H9 (cell line): ENCODE measurements around the gene SP3. TPM values are rescaled to one million over a fixed set of nuclear protein-coding genes. Genes with fewer than 3 reads are reported as not detected.

Experiments
- DNase-seq: peaks from one replicate; pipeline ENCODE4 v3.0.0-alpha.2; 2017
- H2AFZ ChIP-seq: one replicate; pipeline ENCODE4 v1.6.1; 2013; ENCODE audit warnings: mild to moderate bottlenecking, low read length, control low read depth, moderate library complexity
- H2AK5ac ChIP-seq: 2 replicates; pipeline ENCODE4 v1.6.1; 2013; ENCODE audit warnings: low read length, control low read depth, mixed read lengths; ENCODE audit not compliant: insufficient read length
- H2BK120ac ChIP-seq: one replicate; pipeline ENCODE4 v1.6.1; 2013; ENCODE audit warnings: low read depth, mild to moderate bottlenecking, low read length, control low read depth, inconsistent platforms; ENCODE audit not compliant: poor library complexity, severe bottlenecking
- H2BK12ac ChIP-seq: 2 replicates; pipeline ENCODE4 v1.6.1; 2013; ENCODE audit warnings: low read length, control low read depth, mixed read lengths, low read depth; ENCODE audit not compliant: insufficient read length
- H2BK15ac ChIP-seq: 2 replicates; pipeline ENCODE4 v1.6.1; 2013; ENCODE audit warnings: low read depth, low read length, control low read depth
- H2BK20ac ChIP-seq: one replicate; pipeline ENCODE4 v1.6.1; 2013; ENCODE audit warnings: low read depth, mild to moderate bottlenecking, low read length, control low read depth, inconsistent platforms; ENCODE audit not compliant: poor library complexity, severe bottlenecking
- H2BK5ac ChIP-seq: 2 replicates; pipeline ENCODE4 v1.6.1; 2013; ENCODE audit warnings: low read length, control low read depth, mixed read lengths; ENCODE audit not compliant: insufficient read length
- H3K14ac ChIP-seq: 2 replicates; pipeline ENCODE4 v1.6.1; 2013; ENCODE audit warnings: low read length, control low read depth; ENCODE audit not compliant: insufficient read depth
- H3K18ac ChIP-seq: 2 replicates; pipeline ENCODE4 v1.6.1; 2013; ENCODE audit warnings: low read depth, mild to moderate bottlenecking, mixed read lengths, low read length, control low read depth; ENCODE audit not compliant: insufficient read length
- H3K23ac ChIP-seq: 2 replicates; pipeline ENCODE4 v1.6.1; 2013; ENCODE audit warnings: low read length, control low read depth, mixed read lengths, low read depth; ENCODE audit not compliant: insufficient read length
- H3K23me2 ChIP-seq: 2 replicates; pipeline ENCODE4 v1.6.1; 2013; ENCODE audit warnings: low read depth, mild to moderate bottlenecking, mixed read lengths, low read length, control low read depth; ENCODE audit not compliant: insufficient read length, poor library complexity, severe bottlenecking
- H3K27ac ChIP-seq: 2 replicates; pipeline ENCODE4 v1.5.1; 2013; ENCODE audit warnings: low read length, control low read depth, mixed read lengths, low read depth; ENCODE audit not compliant: insufficient read length
- H3K27me3 ChIP-seq: 2 replicates; pipeline ENCODE4 v1.6.1; 2013; ENCODE audit warnings: low read length, control low read depth, inconsistent platforms; ENCODE audit not compliant: insufficient read depth
- H3K4ac ChIP-seq: 2 replicates; pipeline ENCODE4 v1.6.1; 2013; ENCODE audit warnings: low read depth, mild to moderate bottlenecking, control low read depth, inconsistent platforms, low read length, moderate library complexity
- H3K4me1 ChIP-seq: 2 replicates; pipeline ENCODE4 v1.6.1; 2013; ENCODE audit warnings: low read length, control low read depth, inconsistent platforms; ENCODE audit not compliant: insufficient read depth
- H3K4me2 ChIP-seq: 2 replicates; pipeline ENCODE4 v1.6.1; 2013; ENCODE audit warnings: low read length, control low read depth, mixed read lengths; ENCODE audit not compliant: insufficient read length, insufficient read depth
- H3K56ac ChIP-seq: 2 replicates; pipeline ENCODE4 v1.6.1; 2013; ENCODE audit warnings: low read depth, mild to moderate bottlenecking, mixed read lengths, low read length, control low read depth; ENCODE audit not compliant: insufficient read length
- H3K79me1 ChIP-seq: 2 replicates; pipeline ENCODE4 v1.6.1; 2013; ENCODE audit warnings: low read depth, mild to moderate bottlenecking, moderate library complexity, low read length, control low read depth, inconsistent platforms; ENCODE audit not compliant: insufficient read depth, poor library complexity, severe bottlenecking
- H3K79me2 ChIP-seq: 2 replicates; pipeline ENCODE4 v1.6.1; 2013; ENCODE audit warnings: low read length, control low read depth, inconsistent platforms; ENCODE audit not compliant: insufficient read depth
- H3K9ac ChIP-seq: 2 replicates; pipeline ENCODE4 v1.6.1; 2013; ENCODE audit warnings: low read length, control low read depth, mixed read lengths; ENCODE audit not compliant: insufficient read length; ENCODE audit errors: extremely low read depth
- H3K9me3 ChIP-seq: one replicate; pipeline ENCODE4 v1.6.1; 2013; ENCODE audit warnings: low read depth, low read length, inconsistent platforms; ENCODE audit not compliant: control insufficient read depth
- H3T11ph ChIP-seq: one replicate; pipeline ENCODE4 v1.6.1; 2013; ENCODE audit warnings: mild to moderate bottlenecking, low read length, control low read depth, inconsistent platforms
- H4K20me1 ChIP-seq: one replicate; pipeline ENCODE4 v1.6.1; 2013; ENCODE audit not compliant: control insufficient read depth, insufficient read length, insufficient read depth
- H4K5ac ChIP-seq: 2 replicates; pipeline ENCODE4 v1.6.1; 2013; ENCODE audit warnings: low read depth, mild to moderate bottlenecking, mixed read lengths, low read length, control low read depth; ENCODE audit not compliant: insufficient read length
- H4K8ac ChIP-seq: replicated peaks from 2 replicates; pipeline ENCODE4 v1.6.1; 2013; ENCODE audit warnings: low read length, control low read depth, mixed read lengths, low read depth; ENCODE audit not compliant: insufficient read length
- H4K91ac ChIP-seq: 2 replicates; pipeline ENCODE4 v1.6.1; 2013; ENCODE audit warnings: low read depth, mild to moderate bottlenecking, moderate library complexity, mixed read lengths, low read length, control low read depth; ENCODE audit not compliant: insufficient read length
- H3K27ac Mint-ChIP-seq, 3 experiments: 2 replicates in 2 of 3; 3 replicates in 1 of 3; pipeline ENCODE4 v1.8.0; 2020 to 2021; ENCODE audit warnings: mixed read lengths in 3 of 3, mild to moderate bottlenecking in 1 of 3, moderate library complexity in 1 of 3
- H3K27me3 Mint-ChIP-seq: 2 replicates; pipeline ENCODE4 v1.8.0; 2021; ENCODE audit warnings: low read depth, mild to moderate bottlenecking, moderate library complexity, mixed read lengths
- H3K36me3 Mint-ChIP-seq, 3 experiments: 2 replicates in 2 of 3; 3 replicates in 1 of 3; pipeline ENCODE4 v1.8.0; 2020 to 2021; ENCODE audit warnings: low read depth in 3 of 3, mixed read lengths in 3 of 3; ENCODE audit not compliant: insufficient read depth in 1 of 3
- H3K4me1 Mint-ChIP-seq, 2 experiments: 2 replicates each; pipeline ENCODE4 v1.8.0; 2020; ENCODE audit warnings: mixed read lengths in 2 of 2
- H3K4me3 Mint-ChIP-seq, 2 experiments: 2 replicates in 1 of 2; 3 replicates in 1 of 2; pipeline ENCODE4 v1.8.0; 2020 to 2021; ENCODE audit warnings: mild to moderate bottlenecking in 2 of 2, mixed read lengths in 2 of 2, moderate library complexity in 1 of 2
- H3K9me3 Mint-ChIP-seq, 2 experiments: 2 replicates in 1 of 2; 3 replicates in 1 of 2; pipeline ENCODE4 v1.8.0; 2020; ENCODE audit warnings: mild to moderate bottlenecking in 2 of 2, mixed read lengths in 2 of 2, moderate library complexity in 1 of 2
- total RNA-seq: library from RNA; stranded (reverse); gene quantifications from 2 replicates; pipeline ENCODE4 v1.2.1, GENCODE V29; 2021
- TF ChIP-seq, protein P1 (sequence below): fragments of 200-600 bp; sonication (generic); conservative IDR thresholded peaks from 3 replicates; pipeline ENCODE4 v1.8.0; 2021; ENCODE audit warnings: antibody characterized with exemption, mild to moderate bottlenecking

SP3 gene
- total RNA-seq, 1 experiment from 2014 or later: 86.3 TPM

DNA sequence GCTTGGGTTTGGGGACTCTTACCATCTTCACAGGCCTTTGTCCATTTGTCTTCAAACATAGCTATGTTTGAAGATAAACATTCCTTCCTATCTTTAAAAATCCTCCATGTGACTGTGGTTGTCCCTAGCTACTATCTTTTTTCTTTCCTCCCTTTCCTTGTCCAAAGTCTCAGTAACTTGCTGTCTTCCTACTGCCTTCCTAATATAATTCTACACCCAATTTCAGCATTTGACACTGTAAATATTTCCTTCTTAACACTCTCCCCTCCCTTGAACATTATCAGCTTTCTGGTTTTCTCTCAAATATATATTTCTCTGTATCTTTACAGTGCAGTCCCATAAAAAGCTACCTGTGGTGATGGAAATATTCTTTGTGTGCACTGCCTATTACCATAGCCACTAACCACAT, 5.3 kb upstream of the SP3 start:
- H3K4me2 ChIP-seq: no peak overlapping the region
- H2BK20ac ChIP-seq: no peak overlapping the region
- TF ChIP-seq, protein P1, sequence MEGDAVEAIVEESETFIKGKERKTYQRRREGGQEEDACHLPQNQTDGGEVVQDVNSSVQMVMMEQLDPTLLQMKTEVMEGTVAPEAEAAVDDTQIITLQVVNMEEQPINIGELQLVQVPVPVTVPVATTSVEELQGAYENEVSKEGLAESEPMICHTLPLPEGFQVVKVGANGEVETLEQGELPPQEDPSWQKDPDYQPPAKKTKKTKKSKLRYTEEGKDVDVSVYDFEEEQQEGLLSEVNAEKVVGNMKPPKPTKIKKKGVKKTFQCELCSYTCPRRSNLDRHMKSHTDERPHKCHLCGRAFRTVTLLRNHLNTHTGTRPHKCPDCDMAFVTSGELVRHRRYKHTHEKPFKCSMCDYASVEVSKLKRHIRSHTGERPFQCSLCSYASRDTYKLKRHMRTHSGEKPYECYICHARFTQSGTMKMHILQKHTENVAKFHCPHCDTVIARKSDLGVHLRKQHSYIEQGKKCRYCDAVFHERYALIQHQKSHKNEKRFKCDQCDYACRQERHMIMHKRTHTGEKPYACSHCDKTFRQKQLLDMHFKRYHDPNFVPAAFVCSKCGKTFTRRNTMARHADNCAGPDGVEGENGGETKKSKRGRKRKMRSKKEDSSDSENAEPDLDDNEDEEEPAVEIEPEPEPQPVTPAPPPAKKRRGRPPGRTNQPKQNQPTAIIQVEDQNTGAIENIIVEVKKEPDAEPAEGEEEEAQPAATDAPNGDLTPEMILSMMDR: no peak
- no peak for DNase-seq
- H2BK15ac ChIP-seq: no peak overlapping the region
- H3K27me3 ChIP-seq: no peaks in the 10 kb centered on the region
- no peak overlapping the region for H2BK120ac ChIP-seq
- H3K79me1 ChIP-seq: no peaks in the 10 kb centered on the region
- peaks cover 6% of the 10 kb centered on the region for H3K23me2 ChIP-seq
- H2BK5ac ChIP-seq: no peak overlapping the region
- H3K27ac ChIP-seq: no peak overlapping the region
- Mint-ChIP-seq H3K4me1 (peaks cover 37 to 46% of the 10 kb centered on the region in 2 experiments), H3K9me3 (peaks cover 0 to 2% of the 10 kb centered on the region in 2 experiments; a peak in 1 of 5 replicates), H3K36me3 (peaks cover 0 to 4% (median 0%) of the 10 kb centered on the region in 3 experiments; a peak in 3 of 7 replicates), H3K27ac (peak overlapping the region in 2 of 3 experiments; percentile 59 to 89; a peak in 4 of 7 replicates), H3K4me3 (no peak overlapping the region), H3K27me3 (no peaks in the 10 kb centered on the region)
- H4K8ac ChIP-seq: no peak overlapping the region
- no peak overlapping the region for H3K14ac ChIP-seq
- no peaks in the 10 kb centered on the region for H3K9me3 ChIP-seq
- no peaks in the 10 kb centered on the region for H3K79me2 ChIP-seq
- H3K4ac ChIP-seq: no peak overlapping the region
- no peak overlapping the region for H3K56ac ChIP-seq
- no peak overlapping the region for H2AFZ ChIP-seq
- H4K5ac ChIP-seq: no peak overlapping the region
- H3K18ac ChIP-seq: no peak overlapping the region
- H2AK5ac ChIP-seq: no peak overlapping the region
- H4K91ac ChIP-seq: no peak overlapping the region
- H2BK12ac ChIP-seq: no peak overlapping the region
- H4K20me1 ChIP-seq: no peaks in the 10 kb centered on the region
- H3K9ac ChIP-seq: no peak overlapping the region
- no peak overlapping the region for H3K23ac ChIP-seq
- H3T11ph ChIP-seq: no peak overlapping the region
- H3K4me1 ChIP-seq: peaks cover 6% of the 10 kb centered on the region; the same call in 1 of the 2 replicates
